Stimulated activated naive CD8-positive, alpha-beta T cell treated with anti-CD3 and anti-CD28 coated beads, Interleukin-15, Interleukin-2, amounts not matched to agents 100 U/mL and 50 U/mL, for 24 hours (primary cell): Measurements from ENCODE around the gene PCBP3.
"Not testable (repeated sequence)": the region's sequence is repeated elsewhere in the genome, so short reads cannot be mapped to it uniquely, and the experiment has no call there.

ENCODE experiments used
- ATAC-seq: fragments of 150-1000 bp; cut with Tn5 transposase; one replicate; pipeline ENCODE4 v1.10.0; 2021
- DNase-seq: peaks from one replicate; pipeline ENCODE4 v3.0.0; 2021

Gene PCBP3

GRCh38 chr21:45845063-45845769 is 201.7 kb downstream of the PCBP3 start:
- DNase-seq (no peak), ATAC-seq (no peak)

- no peak for ATAC-seq
- no peak for DNase-seq
These were observed 202.2 kb downstream of the PCBP3 start for GRCh38 chr21:45845770-45846090.

- ATAC-seq (no peak), DNase-seq (no peak)
These were observed 203.0 kb downstream of the PCBP3 start for GRCh38 chr21:45846373-45847160.

GRCh38 chr21:45847870-45848269 is 204.3 kb downstream of the PCBP3 start:
- no peak for DNase-seq
- ATAC-seq: no peak

- no peak for ATAC-seq
- no peak for DNase-seq
These were observed 204.8 kb downstream of the PCBP3 start for GRCh38 chr21:45848331-45848730.

GRCh38 chr21:45848805-45849204 is 205.3 kb downstream of the PCBP3 start:
- ATAC-seq (no peak), DNase-seq (no peak)

- ATAC-seq: no peak
- DNase-seq: no peak
These were observed 206.1 kb downstream of the PCBP3 start for GRCh38 chr21:45849651-45850050.

GRCh38 chr21:45850181-45850580 is 206.7 kb downstream of the PCBP3 start:
- no peak for DNase-seq
- ATAC-seq: no peak

- DNase-seq, ATAC-seq: not testable (repeated sequence)
These were observed 208.9 kb downstream of the PCBP3 start for GRCh38 chr21:45852386-45852785.

GRCh38 chr21:45852886-45853400 is 209.4 kb downstream of the PCBP3 start:
- DNase-seq: no peak
- ATAC-seq: no peak

GRCh38 chr21:45853703-45854342 is 210.3 kb downstream of the PCBP3 start:
- ATAC-seq: no peak
- no peak for DNase-seq

GRCh38 chr21:45854690-45855247 is 211.2 kb downstream of the PCBP3 start:
- no peak for ATAC-seq
- no peak for DNase-seq

GRCh38 chr21:45855248-45855811 is 211.8 kb downstream of the PCBP3 start:
- no peak for DNase-seq
- no peak for ATAC-seq

GRCh38 chr21:45856442-45856841 is 212.9 kb downstream of the PCBP3 start:
- ATAC-seq (no peak), DNase-seq (no peak)

- no peak for ATAC-seq
- no peak for DNase-seq
These were observed 213.4 kb downstream of the PCBP3 start for GRCh38 chr21:45856906-45857305.

GRCh38 chr21:45857761-45858160 is 214.2 kb downstream of the PCBP3 start:
- ATAC-seq (no peak), DNase-seq (no peak)

- no peak for DNase-seq
- no peak for ATAC-seq
These were observed 214.7 kb downstream of the PCBP3 start for GRCh38 chr21:45858180-45858579.

- no peak for DNase-seq
- no peak for ATAC-seq
These were observed 215.7 kb downstream of the PCBP3 start for GRCh38 chr21:45859041-45859761.

- ATAC-seq: no peak
- DNase-seq: no peak
These were observed 216.3 kb downstream of the PCBP3 start for GRCh38 chr21:45859762-45860357.

GRCh38 chr21:45860493-45861155 is 217.1 kb downstream of the PCBP3 start:
- no peak for DNase-seq
- ATAC-seq: no peak
